IMR-90 (cell line): ENCODE data around the gene LRRFIP1. TPM values are rescaled to one million over a fixed set of nuclear protein-coding genes. Genes with fewer than 3 reads are reported as not detected.
A peak's percentile ranks its signal among the peaks of the same experiment; 100 is the strongest.
"Not testable (repeated sequence)": the region's sequence is repeated elsewhere in the genome, so short reads cannot be mapped to it uniquely, and the experiment has no call there.

Source experiments
- ATAC-seq: fragments of 200-7000 bp; cut with Tn5 transposase; 2 replicates; pipeline ENCODE4 v1.9.1; 2020; ENCODE audit warnings: low read depth, mild to moderate bottlenecking, moderate library complexity
- BruUV-seq: library from RNA; stranded (reverse); fragments of 400-500 nt; replicated peaks from 2 replicates; lab custom pipeline; 2021; lab: Mats Ljungman, UMichigan
- CTCF ChIA-PET: fragments of 300-600 bp; formaldehyde crosslinking; extraction: SDS; loops from one replicate; lab custom pipeline; 2021; ENCODE audit warnings: antibody characterized with exemption; lab: Yijun Ruan, JAX
- POLR2A ChIA-PET: fragments of 300-600 bp; sonication (Branson Sonifier 250); formaldehyde crosslinking; loops from one replicate; lab custom pipeline; 2022; ENCODE audit warnings: antibody characterized with exemption; ENCODE audit not compliant: unreplicated experiment; lab: Charles Lee
- DNase-seq: peaks from one replicate; pipeline ENCODE4 v3.0.0; 2013
- H2AFZ ChIP-seq: replicated peaks from 2 replicates; pipeline ENCODE3; 2013; ENCODE audit warnings: low read length, mild to moderate bottlenecking; ENCODE audit not compliant: poor library complexity
- H2AK5ac ChIP-seq: 2 replicates; pipeline ENCODE4 v1.6.1; 2013; ENCODE audit warnings: low read depth, low read length, inconsistent platforms
- H2AK9ac ChIP-seq: replicated peaks from 2 replicates; pipeline ENCODE3; 2013; ENCODE audit warnings: mild to moderate bottlenecking, low read depth, low read length, moderate library complexity; ENCODE audit not compliant: poor library complexity
- H2BK120ac ChIP-seq: 2 replicates; pipeline ENCODE4 v1.6.1; 2013; ENCODE audit warnings: low read depth, low read length, inconsistent platforms
- H2BK15ac ChIP-seq: 3 replicates; pipeline ENCODE4 v1.6.1; 2013; ENCODE audit warnings: low read depth, low read length, inconsistent platforms
- H2BK20ac ChIP-seq: 2 replicates; pipeline ENCODE4 v1.6.1; 2013; ENCODE audit warnings: low read depth, mild to moderate bottlenecking, inconsistent platforms, low read length, moderate library complexity
- H2BK5ac ChIP-seq: 2 replicates; pipeline ENCODE4 v1.6.1; 2013; ENCODE audit warnings: mild to moderate bottlenecking, low read depth, low read length, inconsistent platforms; ENCODE audit not compliant: poor library complexity, severe bottlenecking
- H3K14ac ChIP-seq: replicated peaks from 2 replicates; pipeline ENCODE4 v1.6.1; 2013; ENCODE audit warnings: low read depth, low read length, inconsistent platforms
- H3K18ac ChIP-seq: 2 replicates; pipeline ENCODE4 v1.6.1; 2013; ENCODE audit warnings: low read depth, low read length, control low read depth
- H3K23ac ChIP-seq: 2 replicates; pipeline ENCODE4 v1.6.1; 2013; ENCODE audit warnings: low read depth, low read length, inconsistent platforms
- H3K27ac ChIP-seq: 2 replicates; pipeline ENCODE4 v1.5.1; 2013; ENCODE audit warnings: mild to moderate bottlenecking, control low read depth, low read length; ENCODE audit not compliant: insufficient read depth
- H3K27me3 ChIP-seq: 2 replicates; pipeline ENCODE4 v1.6.1; 2013; ENCODE audit warnings: low read length; ENCODE audit not compliant: control insufficient read depth, insufficient read depth
- H3K36me3 ChIP-seq: 2 replicates; pipeline ENCODE4 v1.6.1; 2013; ENCODE audit warnings: low read length, mixed read lengths; ENCODE audit not compliant: control insufficient read depth, insufficient read depth
- H3K4ac ChIP-seq: 2 replicates; pipeline ENCODE4 v1.6.1; 2013; ENCODE audit warnings: low read depth, low read length, inconsistent platforms
- H3K4me1 ChIP-seq: 2 replicates; pipeline ENCODE4 v1.6.1; 2013; ENCODE audit warnings: low read length, mixed read lengths; ENCODE audit not compliant: control insufficient read depth, insufficient read depth
- H3K4me2 ChIP-seq: 2 replicates; pipeline ENCODE4 v1.6.1; 2013; ENCODE audit warnings: low read depth, mild to moderate bottlenecking, control low read depth, low read length, moderate library complexity
- H3K4me3 ChIP-seq: 2 replicates; pipeline ENCODE4 v1.5.1; 2013; ENCODE audit warnings: low read depth, mild to moderate bottlenecking, control low read depth, low read length, moderate library complexity; ENCODE audit not compliant: insufficient read depth
- H3K56ac ChIP-seq: 2 replicates; pipeline ENCODE4 v1.6.1; 2013; ENCODE audit warnings: low read length, inconsistent platforms; ENCODE audit not compliant: insufficient read depth; ENCODE audit errors: extremely low read depth
- H3K79me1 ChIP-seq, 2 experiments: 2 replicates each; pipeline ENCODE4 v1.6.1; 2013; ENCODE audit warnings: low read length in 2 of 2, inconsistent platforms in 1 of 2, low read depth in 1 of 2
- H3K9ac ChIP-seq: 2 replicates; pipeline ENCODE4 v1.6.1; 2013; ENCODE audit warnings: low read depth, low read length, control low read depth
- H3K9me1 ChIP-seq: 2 replicates; pipeline ENCODE4 v1.6.1; 2013; ENCODE audit warnings: low read length, inconsistent platforms; ENCODE audit not compliant: insufficient read depth
- H3K9me3 ChIP-seq: 2 replicates; pipeline ENCODE4 v1.6.1; 2013; ENCODE audit warnings: low read length; ENCODE audit not compliant: control insufficient read depth, insufficient read depth
- H4K20me1 ChIP-seq: 2 replicates; pipeline ENCODE4 v1.6.1; 2013; ENCODE audit warnings: low read length, inconsistent platforms; ENCODE audit not compliant: insufficient read depth
- H4K5ac ChIP-seq: 2 replicates; pipeline ENCODE4 v1.6.1; 2013; ENCODE audit warnings: mild to moderate bottlenecking, low read depth, low read length, control low read depth
- H4K8ac ChIP-seq, 2 experiments: 2 replicates each; pipeline ENCODE4 v1.6.1; 2013; ENCODE audit warnings: low read depth in 2 of 2, low read length in 2 of 2, control low read depth in 1 of 2, inconsistent platforms in 1 of 2
- H4K91ac ChIP-seq: 2 replicates; pipeline ENCODE4 v1.6.1; 2013; ENCODE audit warnings: low read depth, low read length, inconsistent platforms; ENCODE audit not compliant: insufficient read depth
- WGBS, 2 experiments: methylation state at CpG; one replicate each; pipeline versions ENCODE4 v1.1.5 to v1.1.7; 2013; ENCODE audit warnings: missing lambda C conversion rate in 2 of 2; ENCODE audit not compliant: insufficient read length in 1 of 2; ENCODE audit errors: extremely low coverage in 2 of 2; 5-methylcytosine and 5-hydroxymethylcytosine counted together
- dilution Hi-C: fragments of 300-500 bp; cut with HindIII; formaldehyde crosslinking; loops from one replicate; pipeline ENCODE4 v1.14.3; 2018; ENCODE audit warnings: low sequenced_read_pairs; ENCODE audit not compliant: unreplicated experiment
- in situ Hi-C: fragments of 300-500 bp; cut with MboI; formaldehyde crosslinking; loops from 3 replicates; pipeline ENCODE4 v1.14.3; 2019; ENCODE audit warnings: low sequenced_read_pairs, inconsistent platforms, mixed read lengths
- intact Hi-C: fragments of 100-400 bp; cut with micrococcal nuclease; formaldehyde crosslinking; loops from 2 replicates; pipeline ENCODE4 v1.10.0; 2022
- polyA plus RNA-seq, 3 experiments: library from polyadenylated mRNA; depleted of rRNA; stranded (reverse); fragments of >200 nt; gene quantifications; 2 replicates each; pipeline ENCODE4 v1.2.3, GENCODE V29; 2012; ENCODE audit warnings: low replicate concordance in 1 of 3
- total RNA-seq: library from RNA; depleted of rRNA; stranded (reverse); fragments of >200 nt; gene quantifications from 2 replicates; pipeline ENCODE4 v1.2.3, GENCODE V29; 2012

LRRFIP1 gene
- total and polyA plus RNA-seq, 2 of the 4 experiments (the other 2 are of a cell fraction) = 52.2 to 54.4 TPM

- in situ Hi-C loops, DNase-seq, H2AFZ ChIP-seq, dilution Hi-C loops, H3K4me3 ChIP-seq, H2BK20ac ChIP-seq, H3K14ac ChIP-seq, H3K56ac ChIP-seq, H2BK120ac ChIP-seq, H3K27me3 ChIP-seq, H3K23ac ChIP-seq, H3K36me3 ChIP-seq, H4K5ac ChIP-seq, H2AK9ac ChIP-seq, H2BK5ac ChIP-seq, H3K18ac ChIP-seq, H3K27ac ChIP-seq, H3K9ac ChIP-seq, H3K4me2 ChIP-seq, POLR2A ChIA-PET, H4K91ac ChIP-seq, H3K9me3 ChIP-seq, BruUV-seq, ATAC-seq, CTCF ChIA-PET: not testable (repeated sequence)
- H3K9me1 ChIP-seq = peaks cover 33% of the 10 kb centered on the region
- peaks cover 25% of the 10 kb centered on the region for H3K4me1 ChIP-seq
- peak overlapping the region; percentile 30; the same call in 1 of the 3 replicates for H2BK15ac ChIP-seq
- intact Hi-C loops = loop anchor here (5.0 kb wide), 1 partner anchor 155 kb away; no protein-coding TSS in a partner anchor
- H2AK5ac ChIP-seq = peak overlapping the region; percentile 84
- H4K20me1 ChIP-seq = peaks cover 14% of the 10 kb centered on the region
- H4K8ac ChIP-seq = peak overlapping the region in 1 of 2 experiments; percentile 21; a peak in 1 of 4 replicates
- no CpG with 5 or more reads among the region's 6 CpGs for WGBS, 2 experiments
- H3K79me1 ChIP-seq = peaks cover 33 to 71% of the 10 kb centered on the region in 2 experiments
- 0 out of 2 replicates have a peak overlapping the region, but pooled peaks have one; percentile 24 for H3K4ac ChIP-seq
These were observed 39.7 kb downstream of the LRRFIP1 start for GRCh38 chr2:237667050-237667576.
